Putamen (tissue), 1 donor: ENCODE data around the gene GHDC.
"Not testable (repeated sequence)": the region's sequence is repeated elsewhere in the genome, so short reads cannot be mapped to it uniquely, and the experiment has no call there.

Experiments
- DNase-seq: peaks from one replicate; pipeline ENCODE4 v3.0.0-alpha.2; 2016; ENCODE audit warnings: low spot score

The GHDC gene

DNA sequence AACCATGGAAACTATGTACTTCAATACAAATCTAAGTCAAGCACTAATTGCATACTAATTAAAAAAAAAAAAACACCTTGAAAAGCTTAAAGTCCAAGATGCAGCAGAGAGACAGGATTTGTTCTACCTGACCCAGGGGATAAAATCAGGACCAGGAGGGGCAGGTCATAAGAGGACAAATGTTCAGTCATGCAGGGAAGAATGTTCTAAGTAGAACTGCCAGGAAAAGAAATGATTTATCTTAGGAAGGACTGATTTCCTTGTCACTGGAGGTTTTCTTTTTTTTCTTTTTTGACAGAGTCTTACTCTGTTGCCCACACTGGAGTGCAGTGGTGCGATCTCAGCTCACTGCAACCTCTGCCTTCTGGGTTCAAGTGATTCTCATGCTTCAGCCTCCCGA is 9.1 kb upstream of the GHDC start:
- DNase-seq = no peak

DNA sequence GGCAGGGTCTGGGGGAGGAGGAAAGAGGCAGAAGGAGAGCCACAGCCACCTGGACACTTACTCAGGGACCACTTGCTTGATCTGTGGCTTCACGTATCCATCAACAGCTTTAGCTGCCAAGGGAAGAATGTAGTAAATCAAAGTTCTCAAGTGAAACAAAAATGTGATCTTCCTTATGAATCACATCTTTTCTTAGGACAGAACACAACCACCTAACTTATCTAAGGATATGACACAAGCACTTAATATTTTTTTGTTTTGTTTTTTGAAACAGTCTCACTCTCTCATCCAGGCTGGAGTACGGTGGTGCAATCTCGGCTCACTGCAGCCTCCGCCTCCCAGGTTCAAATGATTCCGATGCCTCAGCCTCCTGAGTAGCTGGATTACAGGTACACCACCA is 8.4 kb upstream of the GHDC start:
- DNase-seq = no peak

DNA sequence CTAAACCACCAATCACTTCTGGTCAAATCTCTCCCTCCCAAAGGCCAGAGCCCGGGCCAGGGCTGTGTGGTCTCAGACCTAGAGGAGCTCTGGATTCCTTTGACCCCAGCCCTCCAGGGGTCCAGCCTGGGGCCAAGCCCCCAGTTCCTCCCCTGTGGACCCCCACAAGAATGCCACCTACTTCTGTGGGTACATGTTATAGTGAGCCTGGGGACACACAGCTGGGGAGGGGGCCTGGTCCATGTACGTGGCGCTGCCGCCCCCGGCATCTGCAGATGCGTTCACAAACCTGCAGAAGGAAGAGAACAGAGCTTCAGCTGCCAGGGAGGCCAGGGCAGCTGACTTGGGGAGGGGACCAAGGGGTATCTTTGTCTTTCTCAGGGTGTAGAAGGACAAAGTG is 7.9 kb upstream of the GHDC start:
- no peak for DNase-seq

DNA sequence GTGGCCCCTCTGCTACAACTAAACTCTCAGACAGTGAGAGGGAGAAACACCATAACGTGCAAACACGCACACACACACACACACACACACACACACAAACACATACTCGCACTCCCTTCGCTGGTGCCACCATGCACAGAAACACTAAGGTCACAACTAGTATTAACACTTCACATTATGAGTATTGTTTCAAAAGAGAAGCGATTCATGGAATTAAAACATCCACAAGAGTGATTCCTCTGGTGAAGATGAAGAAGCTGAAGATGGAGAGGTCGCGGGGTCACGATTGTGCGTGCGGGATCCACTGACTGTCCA is 7.1 kb upstream of the GHDC start:
- DNase-seq = no peak

DNA sequence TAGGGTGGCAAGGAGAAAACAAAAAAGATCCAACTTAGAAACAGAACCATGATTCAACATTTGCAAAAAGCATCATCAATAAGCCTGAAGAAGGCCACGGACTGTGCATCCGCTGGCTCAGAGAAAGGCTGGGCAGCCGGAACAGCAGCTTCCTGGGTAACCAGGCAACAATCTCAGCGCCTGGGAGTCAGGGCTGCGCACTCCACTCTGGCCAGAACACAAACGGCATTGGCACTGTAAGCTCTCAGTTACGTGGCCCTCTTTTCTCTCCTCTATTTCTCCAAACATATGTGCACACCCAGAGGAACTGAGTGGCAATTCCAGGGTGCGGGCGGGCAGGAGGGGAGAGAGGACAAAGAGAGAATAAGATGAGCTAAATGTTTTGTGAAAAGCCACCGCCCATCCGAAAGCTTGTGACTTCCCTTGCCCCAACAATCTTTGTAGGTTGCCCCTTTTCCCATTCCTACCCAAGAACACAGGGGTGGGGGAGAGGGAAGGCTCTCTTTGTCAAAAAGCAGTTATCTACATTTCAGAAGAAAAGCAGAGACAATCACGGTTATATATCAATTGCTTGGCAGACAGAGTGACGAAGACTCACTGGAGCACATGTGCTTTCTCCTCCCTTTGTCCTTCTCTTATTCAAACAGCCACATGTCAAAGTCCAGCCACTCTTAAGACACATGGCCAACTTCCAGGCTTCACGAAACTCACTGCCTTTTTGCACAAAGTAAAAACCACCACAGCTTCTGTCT is 6.6 kb upstream of the GHDC start:
- DNase-seq = no peak

DNA sequence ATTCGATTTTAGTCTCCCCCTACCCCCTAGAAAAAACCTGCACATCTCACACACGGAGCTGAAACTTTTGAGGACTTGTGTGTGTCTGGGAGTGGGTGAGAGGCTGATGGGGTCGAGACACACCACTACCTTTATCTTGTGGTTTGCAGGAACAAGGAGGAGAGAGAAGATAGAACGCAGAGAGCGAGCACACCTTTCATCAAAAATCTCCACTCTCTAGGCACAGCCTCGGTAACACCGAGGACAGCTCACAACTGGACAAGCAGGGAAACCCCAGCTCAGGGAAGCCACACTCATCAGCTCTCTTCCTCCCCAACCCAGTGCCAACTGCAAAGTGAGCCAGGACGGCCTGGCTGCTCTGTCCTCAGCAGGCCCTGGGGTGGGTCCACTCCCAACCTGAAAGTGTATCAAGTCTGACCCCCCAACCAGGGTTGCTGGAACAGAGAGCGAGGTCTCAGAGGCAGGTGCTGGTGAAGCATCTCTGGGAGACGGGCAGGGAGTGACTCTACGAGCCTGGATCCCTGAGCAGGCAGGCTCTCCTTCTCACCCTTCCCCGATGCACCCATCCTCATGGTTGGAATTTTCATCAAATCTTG is 5.2 kb upstream of the GHDC start:
- DNase-seq = no peak

DNA sequence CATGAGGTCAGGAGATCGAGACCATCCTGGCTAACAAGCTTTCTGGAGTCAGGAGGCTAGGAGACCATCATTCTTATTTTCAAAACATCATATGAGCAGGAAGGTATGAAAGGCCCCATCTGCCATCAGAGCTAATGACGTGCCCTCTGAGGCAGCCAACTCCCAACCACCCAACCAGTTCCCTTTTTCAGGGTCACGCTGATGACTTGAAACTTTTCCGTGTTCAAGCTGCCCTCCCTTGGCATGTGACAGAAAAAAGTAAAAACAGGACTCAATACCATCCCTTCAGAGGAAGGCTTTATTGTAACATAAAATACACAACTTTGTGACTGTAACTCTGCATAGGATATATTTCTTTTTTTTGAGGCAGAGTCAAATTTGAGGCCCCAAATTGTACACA is 4.6 kb upstream of the GHDC start:
- DNase-seq = no peak

DNA sequence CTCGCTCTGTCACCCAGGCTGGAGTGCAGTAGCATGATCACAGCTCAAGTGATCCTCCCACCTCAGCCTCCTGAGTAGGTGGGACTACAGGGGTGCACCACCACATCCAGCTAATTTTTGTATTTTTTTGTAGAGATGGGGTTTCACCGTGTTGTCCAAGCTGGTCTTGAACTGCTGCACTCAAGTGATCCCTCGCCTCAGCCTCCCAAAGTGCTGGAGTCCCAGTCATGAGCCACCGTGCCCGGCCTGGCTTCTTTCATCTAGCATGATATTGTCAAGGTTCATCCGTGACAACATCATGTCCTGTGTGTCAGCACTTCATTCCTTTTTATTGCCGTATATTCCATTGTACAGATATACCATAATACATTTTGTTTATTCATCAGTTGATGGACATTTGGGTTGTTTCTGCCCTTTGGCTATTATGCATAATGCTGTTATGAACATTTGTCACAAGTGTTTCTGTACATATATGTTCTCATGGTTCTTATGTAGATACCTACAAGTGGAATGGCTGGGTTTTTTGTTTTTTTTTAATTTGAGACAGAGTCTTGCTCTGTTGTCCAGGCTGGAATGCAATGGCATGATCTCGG is 3.4 kb upstream of the GHDC start:
- no peak for DNase-seq

DNA sequence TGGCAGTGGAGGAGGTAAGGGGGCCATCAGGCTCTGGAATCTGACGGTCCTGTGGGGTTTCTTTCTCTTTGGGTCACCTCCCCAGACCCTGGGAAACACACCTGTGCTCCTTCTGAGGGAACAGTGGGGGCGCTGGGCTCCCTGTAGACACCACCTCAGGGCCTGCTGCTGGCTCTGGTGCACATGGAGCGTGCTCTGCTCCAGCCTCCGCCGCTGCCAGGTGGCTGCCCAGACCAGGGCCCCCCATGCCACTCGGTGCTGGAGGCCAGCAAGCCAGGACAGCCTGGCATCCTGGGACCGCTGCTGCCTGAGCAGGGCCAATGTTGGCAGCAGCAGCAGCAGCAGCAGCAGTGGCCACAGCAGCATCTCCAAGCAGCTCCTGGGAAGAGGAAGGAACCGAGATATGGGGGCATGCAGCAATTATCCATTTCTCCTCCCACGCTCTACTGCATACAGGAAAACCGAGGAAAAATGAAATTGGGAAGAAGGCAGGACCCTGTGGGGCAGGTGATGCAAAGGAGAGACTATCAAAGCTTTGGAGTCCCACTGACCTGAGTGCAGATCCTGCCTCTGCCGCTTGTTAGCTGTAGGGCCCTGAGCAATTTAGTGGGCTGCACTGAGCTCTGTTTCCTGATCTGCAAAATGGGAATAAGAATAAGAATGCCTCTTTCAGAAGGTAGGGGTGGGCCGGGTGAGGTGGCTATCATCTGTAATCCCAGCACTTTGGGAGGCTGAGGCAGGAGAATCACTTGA is 902 bp downstream of the GHDC start:
- DNase-seq = no peak

DNA sequence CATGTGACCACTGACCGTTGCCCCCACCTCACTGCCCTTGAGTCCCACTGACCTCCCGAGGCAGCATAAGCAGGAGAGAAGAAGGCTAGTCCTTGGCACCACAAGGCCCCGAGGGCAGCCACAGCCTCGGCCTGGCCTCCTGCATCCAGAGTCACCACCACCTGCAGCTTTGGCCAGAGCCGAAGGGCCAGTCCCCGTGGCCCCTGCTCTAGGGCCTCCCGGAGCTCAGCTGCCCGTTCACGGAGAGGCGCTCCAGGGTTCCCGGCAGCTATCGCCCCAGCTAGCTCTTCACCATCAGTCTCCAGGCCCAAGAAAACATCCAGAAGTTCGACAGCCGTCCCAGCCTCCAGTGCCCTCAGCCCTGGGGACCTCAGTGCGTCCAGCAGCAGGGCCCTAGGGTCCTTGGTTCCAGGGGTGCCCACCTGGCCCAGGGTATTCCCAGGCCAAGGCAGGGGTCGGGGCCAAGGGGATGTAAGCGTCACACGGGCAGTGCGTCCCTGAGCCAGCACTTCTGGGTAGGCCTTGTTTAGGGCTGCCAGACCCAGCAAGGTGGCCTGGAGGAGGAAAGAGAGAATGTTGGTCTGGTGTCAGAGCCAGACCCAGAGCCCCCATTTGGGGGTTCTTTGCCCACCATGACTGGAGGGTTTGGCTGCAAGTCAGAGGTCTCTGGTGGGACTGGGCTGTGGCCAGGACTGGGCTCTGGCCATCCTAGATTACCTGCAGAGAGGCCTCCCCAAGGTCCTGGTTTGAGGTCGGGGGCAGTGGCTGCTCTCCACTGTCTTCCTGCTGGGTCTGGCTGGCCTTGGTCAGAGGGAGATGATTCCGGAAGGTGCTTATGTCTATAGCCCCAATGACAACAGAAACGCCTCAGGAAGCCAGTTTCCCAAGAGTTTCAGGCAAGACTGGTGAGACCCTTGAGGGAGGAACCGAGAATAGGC is 1.8 kb downstream of the GHDC start:
- DNase-seq = no peak

DNA sequence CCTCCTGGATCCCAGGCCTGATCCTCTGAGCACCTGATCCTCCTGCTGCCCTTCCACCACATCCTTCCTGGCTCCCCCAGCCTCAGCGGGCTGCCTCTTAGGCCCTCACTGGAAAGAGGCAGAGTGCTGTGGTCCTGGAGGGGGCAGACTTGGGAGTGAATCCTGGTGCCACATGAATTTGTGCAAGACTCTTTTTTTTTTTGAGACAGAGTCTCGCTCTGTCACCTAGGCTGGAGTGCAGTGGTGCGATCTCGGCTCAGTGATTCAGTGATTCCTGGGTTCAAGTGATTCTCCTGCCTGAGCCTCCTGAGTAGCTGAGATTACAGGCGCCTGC is 3.1 kb downstream of the GHDC start:
- DNase-seq = no peak

DNA sequence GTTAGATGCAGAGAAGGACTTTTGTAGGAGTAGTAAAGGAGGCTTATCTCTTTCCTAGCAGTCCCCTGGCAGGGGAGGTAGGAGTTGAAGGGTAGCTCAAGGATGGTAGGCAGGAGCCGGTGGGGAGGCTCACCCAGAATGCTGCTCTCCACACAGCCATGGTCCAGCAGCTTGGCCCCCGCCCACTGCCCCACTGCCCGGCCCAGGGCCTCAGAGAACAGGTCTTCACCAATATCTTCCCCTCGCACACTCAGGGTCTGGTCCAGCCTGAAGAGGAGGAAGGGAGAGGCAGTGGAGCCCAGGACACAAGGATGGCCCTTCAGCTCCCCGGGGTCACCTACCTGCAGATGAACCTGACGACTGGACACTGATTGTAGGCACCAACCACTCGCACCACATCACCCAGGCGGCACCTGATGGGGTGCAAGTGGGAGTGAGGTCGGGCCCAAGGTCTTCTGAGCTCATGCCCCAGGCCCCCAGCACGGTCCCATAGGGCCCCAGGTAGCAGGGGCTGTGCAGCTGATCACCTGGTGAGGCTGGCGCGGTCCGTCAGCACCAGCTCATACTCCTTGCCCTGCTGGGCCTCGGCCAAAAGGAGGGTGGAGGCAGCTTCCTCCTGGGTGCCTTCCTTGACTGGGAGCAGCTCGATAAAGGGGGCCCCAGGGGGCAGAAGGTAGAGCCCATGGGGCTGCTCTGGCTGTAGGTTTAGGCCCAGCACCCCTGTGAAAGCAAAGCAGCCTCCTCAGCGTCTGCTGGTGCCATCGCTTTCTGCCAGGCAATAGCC is 3.6 kb downstream of the GHDC start:
- no peak for DNase-seq

DNA sequence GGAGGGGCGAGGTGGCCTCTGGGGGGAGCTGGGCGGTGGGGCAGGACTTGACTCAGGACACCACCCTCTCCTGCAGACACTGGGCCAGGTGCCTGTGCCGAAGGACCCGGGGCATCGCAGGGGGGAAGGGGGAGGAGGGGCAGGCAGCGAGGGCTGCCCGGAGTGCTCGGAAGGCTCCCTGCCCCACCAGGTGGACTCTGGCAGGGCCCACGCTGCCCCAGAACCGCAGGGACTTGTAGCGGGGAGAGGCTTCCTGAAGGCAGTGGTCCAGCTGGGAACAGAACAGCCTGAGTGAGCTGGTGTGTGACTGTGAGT is 4.7 kb downstream of the GHDC start:
- no peak for DNase-seq

DNA sequence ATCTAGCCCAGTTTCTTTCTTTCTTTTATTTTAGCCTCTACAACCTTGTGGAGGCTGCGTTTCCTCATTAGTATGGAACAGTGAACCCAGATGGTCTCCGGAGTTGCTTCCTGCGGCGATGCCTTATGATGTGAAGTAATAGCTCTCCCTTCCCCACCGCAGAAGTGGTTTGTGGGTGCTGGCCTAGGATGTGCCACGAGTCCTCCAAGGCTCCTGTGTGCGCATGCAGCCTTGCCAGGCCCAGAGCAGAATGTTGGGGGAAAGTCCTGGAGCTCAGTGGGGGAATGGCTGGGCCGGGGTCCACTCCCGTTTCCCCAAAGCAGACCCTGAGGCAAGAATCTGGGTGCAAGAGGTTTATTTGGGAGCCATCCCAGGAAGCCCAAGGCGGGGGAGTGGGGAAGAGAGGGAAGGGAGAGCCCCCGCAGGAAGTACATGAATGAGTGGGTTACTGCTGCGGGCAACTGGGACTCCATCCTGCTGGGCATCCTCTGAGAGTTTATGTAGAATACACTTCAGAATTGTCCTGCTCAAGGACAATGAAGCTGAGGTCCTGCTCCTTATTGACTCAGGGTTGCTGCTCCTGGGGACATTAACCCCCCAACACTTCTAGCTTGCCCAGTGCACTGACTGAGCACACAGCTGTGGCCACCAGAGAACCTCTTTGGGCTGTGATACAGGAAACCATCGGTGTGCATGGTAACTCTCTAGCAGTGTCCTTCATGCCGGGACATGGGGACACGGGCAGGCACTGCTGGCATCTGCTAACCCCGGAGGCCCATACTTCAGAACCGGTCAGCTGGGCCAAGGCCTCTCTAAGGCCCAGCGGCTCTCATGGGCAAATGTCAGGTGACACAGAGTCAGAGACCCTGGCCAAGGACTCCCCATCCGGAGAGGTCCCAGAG is 5.3 kb downstream of the GHDC start:
- DNase-seq = no peak

DNA sequence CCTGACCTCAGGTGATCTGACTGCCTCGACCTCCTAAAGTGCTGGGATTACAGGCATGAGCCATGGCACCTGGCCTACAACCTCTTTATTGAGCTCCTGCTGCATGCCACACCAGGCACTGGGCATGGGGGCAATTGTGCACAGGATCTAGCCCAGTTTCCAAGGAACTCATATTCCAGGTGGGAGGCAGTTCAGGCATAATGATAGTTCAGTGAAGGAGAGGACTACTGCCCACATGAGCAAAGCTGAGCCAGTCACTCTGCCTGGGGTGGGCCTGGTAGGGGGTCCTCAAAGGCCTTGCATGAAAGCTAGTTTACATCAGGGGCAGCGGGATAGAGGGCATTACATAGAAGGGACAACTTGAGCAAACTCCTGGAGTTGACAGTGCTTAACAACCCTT is 6.5 kb downstream of the GHDC start:
- no peak for DNase-seq

DNA sequence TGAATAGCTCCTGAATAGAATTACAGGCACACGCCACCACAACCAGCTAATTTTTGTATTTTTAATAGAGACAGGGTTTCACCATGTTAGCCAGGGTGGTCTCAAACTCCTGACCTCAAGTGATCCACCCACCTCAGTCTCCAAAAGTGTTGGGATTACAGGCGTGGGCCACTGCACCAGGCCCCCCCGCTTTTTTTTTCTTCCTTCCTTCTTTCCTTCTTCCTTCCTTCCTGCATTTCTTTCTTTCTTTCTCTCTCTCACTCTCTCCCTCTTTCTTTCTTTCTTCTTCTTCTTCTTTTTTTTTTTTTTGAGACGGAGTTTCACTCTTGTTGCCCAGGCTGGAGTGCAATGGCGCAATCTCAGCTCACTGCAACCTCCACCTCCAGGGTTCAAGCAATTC is 8.1 kb downstream of the GHDC start:
- DNase-seq = not testable (repeated sequence)

DNA sequence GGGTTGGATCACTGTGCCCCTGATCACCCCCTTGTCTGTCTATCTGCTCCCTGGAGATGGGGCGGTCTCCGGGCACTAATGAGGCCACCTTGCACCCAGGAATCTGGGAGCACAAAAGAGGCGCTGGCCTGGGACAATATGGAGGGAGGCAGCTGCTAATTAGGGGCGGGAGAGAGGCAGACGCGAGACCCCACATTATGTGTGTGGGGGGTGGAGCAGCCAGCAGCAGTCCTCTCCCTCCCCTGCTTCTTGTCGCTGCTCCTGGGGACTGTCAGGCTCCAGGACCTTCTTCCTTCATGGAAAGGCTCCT is 8.7 kb downstream of the GHDC start:
- no peak for DNase-seq

DNA sequence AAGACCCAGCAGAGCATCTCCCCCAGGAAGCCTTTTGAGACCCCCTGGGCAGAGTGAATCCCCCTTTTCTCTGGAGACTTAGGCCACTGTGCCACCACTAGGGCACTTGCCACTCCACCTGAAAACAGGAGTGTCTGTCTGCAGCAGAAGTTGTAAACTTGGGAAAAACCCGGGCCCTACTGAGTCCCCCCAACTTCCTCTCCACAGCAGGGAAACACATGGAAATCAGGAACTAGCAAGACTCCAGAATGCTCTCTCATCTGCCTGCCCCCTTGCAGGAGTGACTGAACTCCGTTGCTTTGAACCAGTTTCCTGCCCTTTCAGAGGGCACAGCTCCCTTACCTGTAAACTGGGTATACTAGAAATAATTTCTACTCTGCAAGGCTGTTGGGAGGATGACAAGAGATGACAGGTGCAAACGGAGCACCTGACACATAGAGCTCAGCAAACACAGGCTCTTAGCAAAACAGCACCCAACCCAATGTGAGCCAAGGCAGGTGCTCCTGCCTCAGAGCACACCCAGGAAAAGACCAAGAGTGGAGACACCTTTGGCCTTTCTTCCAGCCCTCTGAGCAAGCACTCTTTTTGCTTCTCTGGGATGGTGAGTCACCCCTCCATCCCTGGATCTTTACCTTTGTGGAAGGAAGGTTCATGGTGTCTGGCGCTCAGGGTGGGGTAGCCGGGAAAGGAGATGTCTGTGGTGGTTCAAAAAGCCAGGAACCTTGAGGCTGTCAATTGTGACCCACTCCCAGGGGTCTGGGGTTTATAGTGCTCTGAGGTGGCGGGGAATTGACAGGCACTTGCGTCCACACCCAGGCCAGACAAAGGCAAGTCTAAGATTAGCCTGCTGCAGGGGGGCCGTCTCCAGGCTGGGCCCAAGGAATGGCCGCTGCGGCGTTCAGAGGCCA is 9.3 kb downstream of the GHDC start, which contains the start of gene HCRT:
Gene HCRT, minus strand, starts transcription at position 740 of the 908 bp plus-strand sequence. Its CDS starts 87 bp downstream, at position 653.
- DNase-seq = peak; percentile 46
